ENCODE results near the gene TEX54. TPM values are rescaled to one million over a fixed set of nuclear protein-coding genes. Genes with fewer than 3 reads are reported as not detected.

Gene TEX54
- polyA plus RNA-seq (2012; ENCODE audit: insufficient read length, low read depth): not detected

GRCh38 chr11:62832336-62833234 is at the start of gene TEX54:
TEX54 (minus strand) TSS chr11:62832841.
- no peak; the same call in 1 of the 2 replicates for TF ChIP-seq POLR2AphosphoS5 (IDR thresholded peaks at IDR 0.05; ENCODE audit: low read depth, low read length)
- TF ChIP-seq FOXP2 (optimal IDR thresholded peaks at IDR 0.05; ENCODE audit: borderline replicate concordance, extremely low read depth, extremely low read length, insufficient read depth): no peak
- TF ChIP-seq TAF1 (IDR thresholded peaks at IDR 0.05; ENCODE audit: borderline replicate concordance, insufficient read depth, low read length): no peak
- TF ChIP-seq SIN3A (IDR thresholded peaks at IDR 0.05; ENCODE audit: borderline replicate concordance, insufficient read depth, low read length): no peak; the same call in 1 of the 2 replicates
- no peak for TF ChIP-seq REST (IDR thresholded peaks at IDR 0.05; ENCODE audit: insufficient read depth in 1 of 2, low read depth in 2 of 2, low read length in 2 of 2)

DNA sequence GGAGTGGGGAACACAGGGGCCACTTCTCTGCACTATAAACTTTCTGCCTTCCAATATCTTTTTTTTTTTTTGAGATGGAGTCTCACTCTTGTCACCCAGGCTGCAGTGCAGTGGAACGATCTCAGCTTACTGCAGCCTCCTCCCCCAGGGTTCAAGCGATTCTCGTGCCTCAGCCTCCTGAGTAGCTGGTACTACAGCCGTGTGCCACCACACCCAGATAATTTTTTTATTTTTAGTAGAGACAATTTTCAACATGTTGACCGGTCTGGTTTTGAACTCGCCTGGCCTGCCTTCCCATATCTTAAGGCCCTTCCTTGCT is 49.7 kb upstream of the TEX54 start:
- TF ChIP-seq TAF1 (IDR thresholded peaks at IDR 0.05; ENCODE audit: borderline replicate concordance, insufficient read depth, low read length) (no peak), REST (IDR thresholded peaks at IDR 0.05; ENCODE audit: insufficient read depth in 1 of 2, low read depth in 2 of 2, low read length in 2 of 2) (no peak), FOXP2 (optimal IDR thresholded peaks at IDR 0.05; ENCODE audit: borderline replicate concordance, extremely low read depth, extremely low read length, insufficient read depth) (no peak), SIN3A (IDR thresholded peaks at IDR 0.05; ENCODE audit: borderline replicate concordance, insufficient read depth, low read length) (no peak), POLR2AphosphoS5 (IDR thresholded peaks at IDR 0.05; ENCODE audit: low read depth, low read length) (no peak)

GRCh38 chr11:62881579-62882430 is 49.2 kb upstream of the TEX54 start:
- TF ChIP-seq FOXP2 (optimal IDR thresholded peaks at IDR 0.05; ENCODE audit: borderline replicate concordance, extremely low read depth, extremely low read length, insufficient read depth) (peak; percentile 11), TAF1 (IDR thresholded peaks at IDR 0.05; ENCODE audit: borderline replicate concordance, insufficient read depth, low read length) (no peak; the same call in 1 of the 2 replicates), SIN3A (IDR thresholded peaks at IDR 0.05; ENCODE audit: borderline replicate concordance, insufficient read depth, low read length) (peak; percentile 47), REST (IDR thresholded peaks at IDR 0.05; ENCODE audit: insufficient read depth in 1 of 2, low read depth in 2 of 2, low read length in 2 of 2) (peak in 1 of 2 experiments; percentile 35; a peak in 1 of 4 replicates), POLR2AphosphoS5 (IDR thresholded peaks at IDR 0.05; ENCODE audit: low read depth, low read length) (peak; percentile 26; the same call in 1 of the 2 replicates)

- peak; percentile 73 for TF ChIP-seq FOXP2 (optimal IDR thresholded peaks at IDR 0.05; ENCODE audit: borderline replicate concordance, extremely low read depth, extremely low read length, insufficient read depth)
- TF ChIP-seq TAF1 (IDR thresholded peaks at IDR 0.05; ENCODE audit: borderline replicate concordance, insufficient read depth, low read length): peak; percentile 97
- peak; percentile 50; the same call in 1 of the 2 replicates for TF ChIP-seq SIN3A (IDR thresholded peaks at IDR 0.05; ENCODE audit: borderline replicate concordance, insufficient read depth, low read length)
- TF ChIP-seq REST (IDR thresholded peaks at IDR 0.05; ENCODE audit: insufficient read depth in 1 of 2, low read depth in 2 of 2, low read length in 2 of 2): peak; percentile 47 to 53; a peak in 2 of 4 replicates
- TF ChIP-seq POLR2AphosphoS5 (IDR thresholded peaks at IDR 0.05; ENCODE audit: low read depth, low read length): peak; percentile 99
Measured at GRCh38 chr11:62880803-62881578, 48.4 kb upstream of the TEX54 start, which contains the start of gene SLC3A2. SLC3A2 (plus strand) TSS chr11:62880896; CDS start chr11:62881024, 128 bp downstream.

Data from PFSK-1 (cell line).